ENCODE data around the gene ULK3. TPM values are rescaled to one million over a fixed set of nuclear protein-coding genes. Genes with fewer than 3 reads are reported as not detected.
A peak's percentile ranks its signal among the peaks of the same experiment; 100 is the strongest.

ULK3 gene
- total RNA-seq, 1 donor from 2014 or later: 48.4 TPM

DNA sequence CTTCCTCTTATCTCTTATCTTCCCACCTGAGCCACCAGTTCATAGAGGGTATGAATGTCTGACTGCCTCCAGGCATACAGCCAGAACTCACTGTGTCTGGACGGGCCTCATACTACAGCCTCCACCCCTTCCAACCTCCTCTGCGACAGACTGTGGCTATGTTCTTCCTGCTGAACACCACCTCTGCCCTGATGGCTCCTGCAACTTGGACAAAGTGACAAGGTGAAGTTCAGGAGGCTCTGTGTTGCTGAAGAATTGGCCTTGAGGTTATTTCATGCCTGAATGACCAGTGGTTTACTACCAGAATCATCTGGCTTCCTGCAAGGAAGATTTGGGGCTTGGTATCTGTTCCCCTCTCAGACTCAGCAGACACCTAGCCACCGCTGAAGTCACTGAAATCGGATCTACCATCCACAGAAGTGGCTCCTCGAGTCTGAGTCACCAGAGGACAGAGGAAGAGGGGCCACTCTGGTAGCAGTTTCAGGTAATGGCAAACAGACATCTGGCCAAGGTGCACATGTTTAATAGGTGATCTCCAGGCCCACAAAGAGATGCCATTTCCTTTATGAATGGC, 14.2 kb upstream of the ULK3 start:
- Mint-ChIP-seq H3K27me3 (ENCODE audit: low read depth) (no peaks in the 10 kb centered on the region), H3K27ac (ENCODE audit: unreplicated experiment) (peak overlapping the region; percentile 27), H3K4me3 (no peak overlapping the region), H3K36me3 (ENCODE audit: low read depth) (peaks cover 2% of the 10 kb centered on the region), H3K9me3 (no peaks in the 10 kb centered on the region), H3K4me1 (peaks cover 8% of the 10 kb centered on the region)
- no peak for DNase-seq (ENCODE audit: low read depth, low spot score)
- TF ChIP-seq, protein P1, sequence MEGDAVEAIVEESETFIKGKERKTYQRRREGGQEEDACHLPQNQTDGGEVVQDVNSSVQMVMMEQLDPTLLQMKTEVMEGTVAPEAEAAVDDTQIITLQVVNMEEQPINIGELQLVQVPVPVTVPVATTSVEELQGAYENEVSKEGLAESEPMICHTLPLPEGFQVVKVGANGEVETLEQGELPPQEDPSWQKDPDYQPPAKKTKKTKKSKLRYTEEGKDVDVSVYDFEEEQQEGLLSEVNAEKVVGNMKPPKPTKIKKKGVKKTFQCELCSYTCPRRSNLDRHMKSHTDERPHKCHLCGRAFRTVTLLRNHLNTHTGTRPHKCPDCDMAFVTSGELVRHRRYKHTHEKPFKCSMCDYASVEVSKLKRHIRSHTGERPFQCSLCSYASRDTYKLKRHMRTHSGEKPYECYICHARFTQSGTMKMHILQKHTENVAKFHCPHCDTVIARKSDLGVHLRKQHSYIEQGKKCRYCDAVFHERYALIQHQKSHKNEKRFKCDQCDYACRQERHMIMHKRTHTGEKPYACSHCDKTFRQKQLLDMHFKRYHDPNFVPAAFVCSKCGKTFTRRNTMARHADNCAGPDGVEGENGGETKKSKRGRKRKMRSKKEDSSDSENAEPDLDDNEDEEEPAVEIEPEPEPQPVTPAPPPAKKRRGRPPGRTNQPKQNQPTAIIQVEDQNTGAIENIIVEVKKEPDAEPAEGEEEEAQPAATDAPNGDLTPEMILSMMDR (conservative IDR thresholded peaks at IDR 0.05): no peak

DNA sequence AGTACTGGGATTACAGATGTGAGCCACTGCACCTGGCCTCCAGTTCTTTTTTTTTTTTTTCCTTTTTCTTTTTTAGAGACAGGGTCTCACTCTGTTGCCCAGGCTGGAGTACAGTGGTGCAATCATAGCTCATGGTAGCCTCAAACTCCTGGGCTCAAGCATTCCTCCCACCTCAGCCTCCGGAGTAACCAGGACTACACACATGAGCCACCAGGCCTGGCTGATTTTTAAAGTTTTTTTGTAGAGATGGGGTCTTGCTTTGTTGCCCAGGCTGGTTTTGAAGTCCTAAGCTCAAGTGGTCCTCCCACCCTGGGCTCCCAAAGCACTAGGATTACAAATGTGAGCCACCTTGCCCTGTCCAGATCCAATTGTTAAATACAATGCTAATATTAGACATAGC, 13.6 kb upstream of the ULK3 start:
- Mint-ChIP-seq H3K4me1 (peaks cover 8% of the 10 kb centered on the region), H3K36me3 (ENCODE audit: low read depth) (peaks cover 2% of the 10 kb centered on the region), H3K9me3 (no peaks in the 10 kb centered on the region), H3K27ac (ENCODE audit: unreplicated experiment) (no peak overlapping the region), H3K4me3 (no peak overlapping the region), H3K27me3 (ENCODE audit: low read depth) (no peaks in the 10 kb centered on the region)
- DNase-seq (ENCODE audit: low read depth, low spot score): no peak
- TF ChIP-seq, protein P1 (conservative IDR thresholded peaks at IDR 0.05): no peak

DNA sequence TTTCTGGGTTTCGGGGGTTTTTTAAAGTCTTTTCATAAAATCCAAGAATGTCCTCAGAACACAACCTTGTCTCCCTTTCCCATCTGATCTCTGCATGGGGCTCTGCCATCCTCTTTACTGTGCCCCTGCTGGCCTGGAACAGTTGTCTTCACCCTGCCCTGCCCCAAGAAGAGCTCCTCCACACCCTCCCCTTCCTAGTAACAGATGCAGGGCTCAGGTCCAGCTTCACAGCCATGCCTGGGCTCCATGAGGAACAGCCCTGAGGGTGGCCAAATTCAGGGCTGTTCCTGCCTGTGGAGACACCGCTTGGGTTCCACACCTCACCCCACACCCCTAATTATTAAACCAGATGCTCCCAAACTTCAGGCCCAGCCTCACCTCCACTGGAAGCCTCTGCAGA, 12.9 kb upstream of the ULK3 start:
- TF ChIP-seq, protein P1 (conservative IDR thresholded peaks at IDR 0.05): no peak
- H3K27ac Mint-ChIP-seq (ENCODE audit: unreplicated experiment): peak overlapping the region; percentile 27
- no peaks in the 10 kb centered on the region for H3K9me3 Mint-ChIP-seq
- peaks cover 8% of the 10 kb centered on the region for H3K4me1 Mint-ChIP-seq
- DNase-seq (ENCODE audit: low read depth, low spot score): no peak
- H3K36me3 Mint-ChIP-seq (ENCODE audit: low read depth): peaks cover 2% of the 10 kb centered on the region
- no peak overlapping the region for H3K4me3 Mint-ChIP-seq
- no peaks in the 10 kb centered on the region for H3K27me3 Mint-ChIP-seq (ENCODE audit: low read depth)

DNA sequence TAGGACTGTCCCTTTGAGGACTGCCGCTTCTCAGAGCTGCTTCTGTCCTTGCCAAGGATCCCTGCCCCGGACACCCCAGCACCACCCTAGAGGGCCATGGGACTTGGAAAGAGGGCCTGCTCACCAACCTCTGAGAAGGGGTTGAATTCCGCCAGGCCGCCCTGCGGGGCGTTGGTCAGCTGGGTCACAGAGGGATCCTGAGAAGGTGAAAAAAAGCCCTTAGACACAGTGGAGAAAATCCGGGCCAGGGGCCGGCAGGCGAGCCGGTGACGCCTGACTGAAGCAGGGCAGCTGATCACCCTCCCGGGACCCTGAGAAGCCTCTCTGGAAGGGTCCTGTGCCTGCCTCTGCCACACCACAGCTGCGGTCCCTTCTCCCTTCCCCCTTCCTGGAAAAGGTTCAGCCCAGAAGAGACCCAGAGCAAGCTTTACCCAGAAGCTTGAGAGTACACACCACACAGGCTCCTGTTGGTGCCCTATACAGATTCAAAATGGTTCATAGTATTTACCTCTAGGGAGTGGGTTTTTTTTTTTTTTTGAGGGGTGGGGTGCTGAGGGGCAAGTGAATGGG, 11.6 kb upstream of the ULK3 start:
- no peak for DNase-seq (ENCODE audit: low read depth, low spot score)
- H3K36me3 Mint-ChIP-seq (ENCODE audit: low read depth): peaks cover 2% of the 10 kb centered on the region

DNA sequence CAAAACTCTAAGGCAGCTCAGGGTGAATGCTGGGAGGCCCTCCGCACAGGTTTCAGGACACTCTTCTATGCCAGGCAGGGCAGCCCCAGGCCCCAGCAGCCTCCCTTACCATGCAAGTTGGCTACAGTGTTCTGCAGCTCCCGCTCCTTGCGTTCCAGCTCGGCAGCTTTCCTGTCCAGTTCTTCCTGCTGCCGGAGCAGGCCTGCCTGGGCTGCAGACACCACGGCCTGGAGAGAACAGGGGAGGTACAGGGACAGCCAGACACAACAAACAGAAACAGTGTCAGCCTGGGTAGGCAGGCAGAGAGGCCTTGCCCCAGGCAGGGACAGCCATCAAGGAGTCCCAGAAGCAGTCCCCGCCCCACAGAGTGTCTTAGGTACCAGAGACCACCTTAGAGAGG, 9.0 kb upstream of the ULK3 start:
- Mint-ChIP-seq H3K4me3 (no peak overlapping the region), H3K27ac (ENCODE audit: unreplicated experiment) (no peak overlapping the region), H3K27me3 (ENCODE audit: low read depth) (no peaks in the 10 kb centered on the region), H3K36me3 (ENCODE audit: low read depth) (peaks cover 9% of the 10 kb centered on the region), H3K9me3 (no peaks in the 10 kb centered on the region), H3K4me1 (no peaks in the 10 kb centered on the region)
- DNase-seq (ENCODE audit: low read depth, low spot score): no peak
- TF ChIP-seq, protein P1 (conservative IDR thresholded peaks at IDR 0.05): no peak

More for the DNA sequence above, 11.6 kb upstream of the ULK3 start:
- Mint-ChIP-seq H3K4me1 (peaks cover 8% of the 10 kb centered on the region), H3K27ac (ENCODE audit: unreplicated experiment) (no peak overlapping the region), H3K4me3 (no peak overlapping the region), H3K27me3 (ENCODE audit: low read depth) (no peaks in the 10 kb centered on the region), H3K9me3 (no peaks in the 10 kb centered on the region)
- TF ChIP-seq, protein P1 (conservative IDR thresholded peaks at IDR 0.05): no peak

Measured in neural crest cell (in vitro differentiated cells).